Measurements from ENCODE around the gene SSBP2.

Gene SSBP2

DNA sequence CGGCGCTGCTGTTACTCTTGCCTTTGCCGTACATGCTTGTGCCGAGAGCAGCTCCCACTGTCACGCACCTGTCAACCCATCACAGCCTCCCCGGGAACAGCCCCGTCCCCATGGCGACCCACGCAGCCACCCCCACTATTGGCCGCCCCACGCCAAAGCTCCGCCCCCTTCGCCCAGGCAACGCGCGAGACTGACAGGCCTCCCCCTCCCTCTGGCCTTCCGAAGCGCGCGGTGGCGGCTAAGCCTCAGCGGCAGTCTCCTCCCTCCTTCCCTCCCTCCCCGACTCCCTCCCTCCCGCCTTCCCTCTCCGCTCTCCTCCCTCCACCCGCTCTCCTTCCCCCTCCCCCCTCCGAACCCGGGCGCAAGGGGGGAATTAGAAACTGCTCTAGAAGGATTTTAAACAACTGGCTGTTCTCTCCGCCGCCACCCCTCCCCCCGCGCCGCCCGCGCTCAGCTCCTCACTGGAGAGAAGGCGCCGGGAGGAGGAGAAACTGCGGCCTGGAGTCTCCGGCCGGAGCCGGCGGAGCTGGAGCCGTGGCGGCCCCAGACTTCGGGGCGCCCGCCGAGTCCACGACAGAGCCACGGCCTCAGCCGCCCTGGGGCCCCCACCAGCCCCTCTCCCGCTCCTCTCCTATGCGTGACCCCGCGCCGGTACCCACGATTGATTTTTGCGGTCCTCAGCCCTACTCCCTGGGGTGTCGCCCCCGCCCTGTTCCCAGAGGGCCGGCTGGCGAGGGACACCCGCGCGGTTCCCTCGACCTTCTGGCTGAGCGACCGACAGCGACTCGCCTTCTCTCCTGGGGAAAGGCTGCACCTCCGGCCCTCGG lies at the start of gene SSBP2:
Gene SSBP2 (minus strand): TSS at position 89 of the 827 bp plus-strand sequence. CDS start 55 bp downstream, at position 34.
- peak; percentile 100 for DNase-seq (ENCODE audit: low read depth)

DNA sequence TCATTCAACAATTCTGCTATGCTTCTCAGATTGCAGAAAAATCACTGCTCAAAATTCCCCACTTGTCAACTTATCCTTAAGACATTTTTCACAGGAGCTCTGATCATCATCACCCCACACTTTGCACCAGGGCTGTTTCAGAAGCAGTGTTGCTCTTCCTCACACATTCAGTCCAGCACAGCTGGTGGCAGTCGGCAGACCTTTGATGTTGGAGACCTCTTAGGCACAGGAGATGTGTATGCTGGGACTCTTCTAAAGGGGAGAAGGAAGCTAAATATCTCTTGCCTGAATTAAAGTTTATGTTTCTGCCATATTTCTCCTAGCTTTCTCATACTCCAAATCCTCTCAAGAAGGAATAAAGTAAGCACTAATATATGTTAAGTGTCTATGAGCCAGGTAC lies 44.8 kb upstream of the SSBP2 start:
- DNase-seq (ENCODE audit: low read depth), result no peak

DNA sequence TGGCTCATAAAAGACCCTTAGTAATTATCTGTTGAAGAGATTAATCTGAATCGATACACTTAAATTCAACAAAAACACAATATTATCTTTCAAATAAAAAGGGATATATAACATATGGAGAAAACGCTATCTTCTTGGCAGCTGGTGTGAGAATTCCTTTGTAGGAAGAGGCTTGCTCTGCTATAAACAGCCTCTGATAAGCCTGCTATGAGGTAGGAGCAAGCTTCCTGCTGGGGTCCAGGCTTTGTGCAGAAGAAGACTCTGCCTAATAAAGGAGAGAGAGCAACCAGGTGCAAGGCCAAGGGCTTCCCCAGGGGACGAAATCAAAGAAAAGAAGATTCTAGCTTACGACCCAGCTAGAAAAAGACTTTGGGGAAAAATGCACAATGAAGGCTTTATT lies 43.3 kb upstream of the SSBP2 start:
- DNase-seq (ENCODE audit: low read depth), result no peak

DNA sequence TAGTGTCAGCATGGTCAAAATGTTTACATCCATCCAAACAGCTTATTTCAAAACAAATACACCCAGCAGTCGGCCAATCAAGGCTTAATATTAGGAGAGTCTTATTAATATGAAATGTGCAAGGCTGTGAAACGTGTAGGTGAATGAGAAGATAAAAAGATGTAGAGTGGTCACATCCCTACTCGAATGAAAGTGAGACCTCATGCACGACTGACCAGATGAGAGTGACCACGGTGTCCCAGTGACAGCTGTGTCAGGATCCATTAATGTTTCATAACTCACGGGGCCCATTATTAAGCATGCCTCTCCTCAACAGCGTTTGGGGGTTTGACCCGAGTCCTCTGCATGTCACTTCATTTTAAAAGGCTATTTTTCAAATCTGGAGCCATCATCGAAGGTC lies 39.4 kb upstream of the SSBP2 start:
- no peak for DNase-seq (ENCODE audit: low read depth)

DNA sequence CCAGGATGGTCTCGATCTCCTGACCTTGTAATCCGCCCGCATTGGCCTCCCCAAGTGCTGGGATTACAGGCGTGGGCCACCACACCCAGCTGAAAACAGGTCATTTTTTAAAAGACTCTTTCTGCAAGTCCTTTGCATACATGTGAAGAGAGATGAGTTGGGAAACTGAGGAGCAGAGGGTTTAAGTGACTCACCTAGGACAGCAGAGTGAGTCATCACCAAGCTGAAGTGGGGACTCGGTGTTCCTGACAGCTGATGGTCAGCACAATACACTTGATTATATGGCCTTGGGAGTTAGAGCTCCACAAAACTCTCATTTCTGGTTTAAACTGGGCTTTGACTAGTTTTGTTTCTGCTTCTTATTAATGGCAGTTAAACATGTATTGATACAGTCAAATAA lies 38.1 kb upstream of the SSBP2 start:
- DNase-seq (ENCODE audit: low read depth), result no peak

DNA sequence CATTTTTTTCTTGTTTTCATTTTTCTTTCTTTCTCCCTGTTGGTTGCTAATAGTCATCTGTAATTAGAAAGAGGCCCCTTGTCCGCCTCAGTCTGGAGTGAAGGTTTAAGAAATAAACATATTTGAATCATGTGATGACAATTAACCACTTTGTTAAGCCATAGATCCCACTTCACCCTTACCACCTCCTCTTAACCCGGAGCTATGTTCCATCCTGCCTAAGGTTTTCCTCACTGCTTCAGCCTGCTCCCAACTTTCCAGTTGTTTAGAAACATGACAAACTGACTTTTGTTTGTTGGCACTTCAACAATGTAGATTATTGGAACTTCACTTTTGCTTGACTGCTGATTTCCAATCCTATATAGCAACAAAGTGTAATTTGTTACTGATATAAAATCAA lies 37.4 kb upstream of the SSBP2 start:
- DNase-seq (ENCODE audit: low read depth), result no peak

DNA sequence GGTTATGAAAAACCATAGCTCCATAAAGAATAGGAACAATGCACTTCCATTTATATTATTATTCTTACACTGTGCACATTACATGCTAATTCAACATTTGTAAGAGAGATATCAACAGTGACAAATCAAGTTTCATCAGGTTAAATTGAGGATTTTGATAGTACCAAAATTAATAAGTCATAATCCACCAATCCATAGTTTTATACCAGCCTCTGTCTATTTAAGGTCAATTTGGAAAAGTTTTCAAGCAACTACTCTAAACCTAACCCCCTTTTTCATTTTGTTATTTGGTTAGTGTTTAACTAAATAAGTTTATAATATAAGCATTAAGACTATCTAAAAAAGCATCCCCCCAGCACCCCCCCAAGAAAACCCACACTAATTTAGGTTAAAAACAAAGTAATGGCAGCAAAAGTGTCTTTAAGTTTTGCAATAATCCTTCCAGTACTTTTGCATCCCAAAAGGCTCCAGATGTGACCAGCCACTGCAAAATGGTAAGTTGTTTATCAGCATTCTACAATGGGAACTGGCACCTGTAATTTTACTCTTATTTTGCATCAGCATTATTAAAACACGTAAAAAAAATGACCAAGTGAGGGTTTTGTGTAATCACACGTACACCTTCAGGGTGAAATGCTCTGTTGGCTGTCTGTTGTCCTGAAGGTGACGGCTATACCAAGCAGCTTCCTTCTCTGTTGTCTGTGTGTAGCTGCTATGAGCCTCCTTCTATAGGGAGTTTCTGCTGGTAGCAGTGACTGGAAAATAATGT lies 36.8 kb upstream of the SSBP2 start:
- no peak for DNase-seq (ENCODE audit: low read depth)

DNA sequence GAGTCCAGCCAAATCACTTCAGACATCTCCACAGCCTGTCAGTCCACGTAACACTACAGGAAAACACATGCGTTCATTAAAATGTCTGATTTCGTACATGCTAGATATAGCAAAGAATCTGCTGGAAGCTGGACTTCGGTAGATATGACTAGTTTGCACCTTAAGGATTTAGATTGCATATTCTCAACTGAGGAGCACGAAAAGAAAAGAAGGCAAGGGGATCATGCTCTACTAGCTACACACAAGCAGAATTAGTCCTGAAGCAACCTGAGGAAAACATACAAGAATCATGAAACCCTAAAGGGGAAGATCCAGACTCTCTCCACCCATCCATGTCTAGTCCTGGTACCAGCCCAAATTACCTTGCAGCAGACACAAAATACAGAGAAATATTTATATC lies 36.1 kb upstream of the SSBP2 start:
- no peak for DNase-seq (ENCODE audit: low read depth)

DNA sequence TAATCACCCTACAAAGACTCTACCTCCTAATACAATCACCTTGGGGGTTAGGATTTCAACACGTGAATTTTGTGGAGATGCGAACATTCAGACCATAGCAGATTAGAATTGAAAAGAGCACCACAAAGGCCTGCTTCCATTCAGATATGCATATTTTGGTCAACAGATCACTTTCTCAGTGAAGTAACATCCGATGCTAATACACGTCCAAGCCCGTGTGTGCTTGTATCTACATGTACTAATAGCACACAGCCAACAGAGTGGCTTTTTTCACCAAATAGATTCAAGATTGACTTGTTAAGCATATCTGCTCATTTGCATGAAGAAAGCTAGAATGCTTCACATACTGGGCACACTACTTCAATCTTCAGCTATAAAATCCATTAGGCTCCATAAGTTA lies 35.6 kb upstream of the SSBP2 start:
- no peak for DNase-seq (ENCODE audit: low read depth)

DNA sequence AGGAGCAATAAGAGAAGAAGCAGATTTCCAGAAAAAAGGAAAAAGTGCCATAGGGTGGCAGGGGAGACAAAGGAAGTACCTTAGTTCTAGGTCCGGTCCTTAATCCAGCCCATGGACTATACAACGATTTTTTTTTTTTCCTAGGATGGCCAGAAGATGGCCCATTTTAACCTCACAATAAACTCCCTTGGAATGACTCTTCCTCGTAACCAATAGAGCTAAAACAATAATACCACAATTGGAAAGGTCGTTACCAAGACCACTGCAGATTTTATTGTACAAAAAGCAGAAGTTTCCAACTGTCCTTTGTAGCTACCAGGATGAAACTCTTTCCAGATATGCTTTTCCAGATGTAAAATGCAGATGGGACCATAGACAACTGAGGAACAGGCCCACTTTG lies 34.4 kb upstream of the SSBP2 start:
- DNase-seq (ENCODE audit: low read depth), result no peak

DNA sequence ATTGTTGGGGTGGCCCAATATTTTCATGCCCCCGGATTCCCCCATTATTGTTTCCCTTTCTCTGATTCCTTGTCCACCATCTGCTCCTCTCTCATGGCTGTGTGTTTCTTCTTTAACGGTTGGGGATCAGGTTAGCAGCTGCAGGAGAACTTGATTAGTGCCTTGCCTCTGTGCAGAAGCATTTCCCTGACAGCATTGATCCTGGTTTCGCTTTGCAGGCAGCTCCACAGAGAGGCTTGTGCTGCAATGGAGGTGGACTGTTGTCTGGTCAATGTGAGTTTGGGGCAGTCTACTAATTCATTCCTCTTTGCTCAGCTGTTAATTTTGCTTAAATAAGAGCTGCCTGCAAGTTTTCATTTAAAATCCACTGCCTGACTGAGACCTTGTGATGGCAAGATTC lies 32.5 kb upstream of the SSBP2 start:
- no peak for DNase-seq (ENCODE audit: low read depth)

DNA sequence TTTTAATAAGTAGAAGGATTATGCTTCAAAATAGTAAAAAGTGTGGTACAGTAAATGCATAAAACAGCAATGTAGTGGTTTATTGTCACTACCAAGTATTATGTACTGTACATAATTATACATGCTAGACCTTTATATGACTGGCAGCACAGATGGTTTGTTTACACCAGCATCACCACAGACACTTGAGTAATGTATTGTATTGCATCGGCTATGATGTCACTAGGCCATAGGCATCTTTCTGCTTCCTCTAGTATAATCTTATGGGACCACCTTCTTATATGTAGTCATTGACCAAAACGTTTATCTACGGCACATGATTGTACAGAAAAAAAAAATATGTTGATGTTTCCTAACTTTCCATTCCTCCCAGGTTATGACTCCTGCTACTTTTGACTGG lies 31.9 kb upstream of the SSBP2 start:
- DNase-seq (ENCODE audit: low read depth), result no peak

DNA sequence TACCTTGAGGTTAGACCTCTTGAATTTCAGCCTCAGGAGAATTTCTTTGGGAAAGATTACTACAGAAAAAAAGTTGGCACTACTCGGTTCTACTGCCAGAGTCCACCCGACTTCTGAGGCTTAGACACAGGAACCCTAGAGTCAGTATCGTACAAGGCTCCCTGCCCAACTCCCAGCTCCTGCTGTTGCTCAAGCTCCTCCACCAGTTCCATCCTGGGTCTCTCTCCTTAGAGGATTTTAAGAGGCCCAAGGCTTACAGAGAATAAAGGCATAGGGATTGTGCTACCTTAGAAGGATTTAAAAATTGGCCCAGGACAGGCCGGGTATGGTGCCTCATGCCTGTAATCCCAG lies 29.0 kb upstream of the SSBP2 start:
- DNase-seq (ENCODE audit: low read depth), result no peak

DNA sequence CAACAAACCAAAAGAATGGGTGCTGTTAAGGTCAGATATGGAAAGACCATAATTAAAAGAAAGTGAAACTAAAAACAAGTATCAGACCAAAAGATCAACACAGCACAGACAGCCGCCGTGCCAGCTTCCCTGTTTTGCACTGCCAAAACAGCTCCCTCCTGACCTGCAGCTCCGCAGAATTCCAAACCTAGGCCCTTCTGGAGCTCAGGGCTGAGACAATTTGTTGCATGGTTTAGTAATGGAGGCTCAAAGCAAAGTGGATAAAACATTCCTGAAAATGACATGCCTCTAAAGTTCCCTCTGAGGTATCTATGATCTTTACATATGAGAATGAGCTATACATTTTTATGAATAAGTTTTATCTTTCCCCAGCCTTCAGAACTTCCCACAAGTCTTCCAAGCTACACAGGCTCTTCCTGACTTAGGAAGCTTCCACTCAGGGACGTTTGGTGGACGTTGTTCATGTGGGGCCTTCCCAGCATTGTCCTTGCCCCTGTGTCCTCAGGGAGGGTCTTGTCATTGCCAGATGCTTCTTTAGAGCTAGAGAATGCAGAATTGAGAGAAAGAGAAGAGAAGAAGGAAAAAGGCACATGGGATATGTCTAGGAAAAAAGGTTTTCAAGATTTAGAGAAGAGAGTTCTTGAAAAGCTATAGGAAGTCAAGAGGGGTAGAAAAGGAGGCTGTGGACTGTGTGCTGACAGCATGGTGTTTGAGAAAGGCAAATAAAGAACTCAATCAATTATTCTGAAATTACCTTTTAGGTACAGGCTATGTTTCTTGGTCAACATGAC lies 28.4 kb upstream of the SSBP2 start:
- DNase-seq (ENCODE audit: low read depth), result no peak

DNA sequence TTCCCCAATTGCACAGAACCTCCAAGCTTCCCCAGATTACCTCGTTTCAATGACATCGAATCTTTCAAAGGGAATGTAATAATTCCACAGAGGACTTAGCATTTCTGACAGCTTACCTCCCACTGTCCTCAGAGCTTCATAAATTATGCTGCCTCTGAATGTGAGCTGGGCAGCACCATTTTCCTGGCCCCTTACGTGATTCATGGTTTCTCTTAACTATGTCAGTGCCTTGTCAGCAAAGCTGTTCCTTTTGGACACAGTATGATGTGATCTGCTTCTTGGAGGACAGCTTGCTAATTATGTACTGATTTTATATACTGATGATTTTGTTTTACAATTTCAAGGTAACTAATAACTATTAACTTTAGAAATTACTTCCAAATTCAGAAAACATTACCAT lies 27.7 kb upstream of the SSBP2 start:
- DNase-seq (ENCODE audit: low read depth), result no peak

DNA sequence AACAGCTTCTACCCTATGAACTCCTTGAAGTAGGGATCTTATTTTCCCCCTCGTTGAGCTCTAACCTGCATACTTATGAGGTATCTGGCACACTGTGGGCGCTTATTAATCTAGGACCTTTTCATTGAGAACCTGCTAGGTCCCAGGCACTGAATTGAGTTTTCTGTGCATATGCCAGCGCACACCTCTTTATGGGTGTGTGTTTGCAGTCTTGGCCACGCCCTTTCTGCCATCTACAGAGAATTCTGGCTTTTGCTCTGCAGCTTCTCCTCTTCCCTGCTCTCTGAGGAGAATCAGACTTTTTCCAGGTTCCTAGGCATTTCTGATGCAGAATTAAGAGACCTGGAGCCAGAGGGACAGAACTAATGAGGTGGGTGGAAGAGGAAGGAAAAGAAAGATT lies 25.4 kb upstream of the SSBP2 start:
- DNase-seq (ENCODE audit: low read depth), result no peak

DNA sequence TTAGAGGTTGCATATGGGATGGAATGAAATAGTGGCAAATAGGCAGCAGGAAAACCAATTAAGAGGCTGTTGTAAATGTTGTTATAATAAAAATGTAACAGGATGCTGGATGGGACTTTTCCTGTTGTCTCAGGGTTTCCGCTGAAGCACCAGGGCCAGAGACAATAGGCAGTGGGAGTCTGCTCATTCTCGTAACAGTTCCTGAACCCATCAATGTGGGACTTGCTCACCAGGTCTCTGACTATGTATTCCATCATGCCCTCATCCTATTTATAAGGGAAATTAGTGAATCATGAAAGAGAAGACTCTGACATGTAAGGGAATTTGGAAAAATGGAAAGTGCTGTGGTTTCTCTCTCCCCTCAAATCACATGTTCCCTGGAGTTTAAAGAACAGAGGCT lies 23.5 kb upstream of the SSBP2 start:
- DNase-seq (ENCODE audit: low read depth), result no peak

DNA sequence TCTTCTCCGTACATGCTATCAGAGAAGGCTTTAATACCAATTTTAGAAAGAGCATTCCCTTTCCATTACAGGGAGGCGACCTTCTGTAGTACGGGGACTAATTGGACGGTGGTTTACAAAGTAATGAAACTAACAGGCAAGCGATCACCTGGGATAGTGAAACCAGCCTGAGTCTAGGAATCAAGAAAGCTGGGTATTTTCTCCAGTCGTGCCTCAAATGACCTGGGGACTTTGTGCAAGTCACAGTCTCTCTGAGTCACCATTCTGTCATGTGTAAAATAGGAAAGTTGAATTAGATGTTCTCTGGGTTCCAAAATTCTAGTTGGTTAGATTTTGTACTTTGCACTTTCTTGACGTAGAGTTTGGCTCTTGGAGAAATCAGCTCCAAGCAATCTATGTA lies 22.7 kb upstream of the SSBP2 start:
- DNase-seq (ENCODE audit: low read depth), result no peak

DNA sequence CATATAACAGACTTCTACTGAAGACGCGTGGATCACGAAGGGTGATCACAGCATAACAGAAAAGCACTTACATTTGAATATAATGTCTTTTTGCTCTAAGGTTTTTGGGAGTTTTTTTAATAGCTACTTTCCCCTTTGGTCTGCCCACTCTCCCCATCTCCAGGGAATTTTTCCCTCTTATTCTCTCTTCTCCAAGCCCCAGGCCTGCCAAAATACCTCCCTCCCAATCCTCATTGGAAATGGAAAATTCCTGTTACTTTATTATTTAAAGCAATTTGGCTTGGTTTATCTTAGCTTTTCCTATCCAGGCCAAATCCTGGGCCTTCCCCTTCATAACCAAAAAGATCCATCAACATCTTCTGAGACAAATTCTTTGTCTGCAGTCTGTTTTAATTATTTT lies 22.3 kb upstream of the SSBP2 start:
- DNase-seq (ENCODE audit: low read depth), result no peak

DNA sequence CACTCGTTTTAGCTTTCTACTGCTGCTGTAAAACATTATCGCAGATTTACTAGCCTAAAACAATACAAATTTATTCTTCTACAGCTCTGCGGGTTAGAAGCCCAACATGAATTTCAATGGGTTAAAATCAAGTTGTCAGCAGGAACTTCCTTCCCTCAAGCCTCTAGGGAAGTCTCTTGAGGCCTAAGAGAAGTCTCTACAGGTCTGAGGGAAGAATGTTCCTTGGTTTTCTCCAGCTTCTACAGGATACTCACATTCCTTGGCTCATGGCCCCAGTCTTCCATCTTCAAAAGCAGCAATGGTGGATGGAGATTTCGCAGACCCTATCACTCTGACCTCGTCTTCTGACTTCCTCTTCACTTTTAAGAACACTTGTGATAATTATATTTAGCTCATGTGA lies 21.6 kb upstream of the SSBP2 start:
- no peak for DNase-seq (ENCODE audit: low read depth)

DNA sequence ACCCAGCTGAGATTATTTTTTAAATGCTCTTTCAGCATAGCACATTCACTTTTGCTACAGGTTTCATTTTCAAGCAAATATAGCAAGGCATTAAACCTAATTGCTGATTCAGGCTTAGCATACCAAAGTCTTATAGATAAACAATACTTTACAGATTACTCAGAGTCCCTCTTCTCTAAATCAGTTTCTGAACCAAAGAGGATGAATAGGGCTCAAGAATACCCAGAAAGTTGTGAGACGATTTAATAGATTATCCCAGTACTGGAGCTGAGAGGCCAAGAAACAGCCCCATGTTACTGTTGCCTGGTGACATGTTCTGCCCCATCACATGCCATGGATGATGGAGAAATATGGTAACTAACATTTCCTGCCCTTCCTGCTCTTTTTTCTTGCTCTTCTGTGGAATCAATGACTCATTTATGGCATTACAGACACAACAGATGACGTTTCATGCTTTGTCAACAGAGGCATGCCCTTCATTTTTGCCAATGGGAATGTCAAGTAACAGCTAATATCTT lies 18.1 kb upstream of the SSBP2 start:
- DNase-seq (ENCODE audit: low read depth), result no peak

DNA sequence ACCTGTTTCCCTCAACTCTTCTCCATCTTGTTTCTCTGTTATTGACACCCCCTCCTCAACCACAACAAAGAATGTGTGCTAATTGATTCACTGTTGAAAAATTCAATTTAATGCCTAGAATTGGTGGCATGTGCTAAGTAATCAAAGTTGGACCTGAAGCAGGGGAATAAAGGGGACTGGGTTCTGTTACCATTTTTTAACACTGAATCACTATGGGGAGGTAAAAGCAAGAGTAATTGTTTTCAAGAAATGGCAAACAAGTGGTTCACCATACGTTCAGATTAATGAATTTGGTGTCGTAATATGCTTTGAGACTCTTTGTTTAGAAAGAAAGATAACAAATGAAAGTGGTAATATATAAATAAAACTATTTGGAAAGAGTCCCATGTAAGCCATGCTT lies 17.0 kb upstream of the SSBP2 start:
- no peak for DNase-seq (ENCODE audit: low read depth)

DNA sequence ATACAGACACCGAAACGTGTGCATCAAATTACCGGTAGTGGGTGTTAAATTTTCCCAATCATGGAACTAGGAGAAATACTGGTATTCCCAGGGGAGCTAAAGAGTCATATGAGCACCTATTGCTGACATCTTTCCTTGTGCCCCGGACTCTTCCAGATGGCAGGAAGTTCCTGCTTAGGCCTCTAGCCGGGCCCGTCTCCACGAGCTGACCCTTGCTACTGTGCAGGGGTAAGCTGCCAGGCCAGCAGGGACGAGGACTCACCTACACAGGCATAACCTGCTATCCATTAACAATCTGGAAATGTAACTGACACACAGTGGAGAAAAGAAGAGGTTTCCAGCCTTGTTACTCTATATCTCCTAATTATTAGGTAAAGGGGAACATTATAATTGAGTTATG lies 16.2 kb upstream of the SSBP2 start:
- DNase-seq (ENCODE audit: low read depth), result no peak
